HepG2 (cell line): ENCODE measurements around the gene DLX5. TPM values are rescaled to one million over a fixed set of nuclear protein-coding genes. Genes with fewer than 3 reads are reported as not detected.

ENCODE experiments used
- DPF2 ChIP-seq: sonication (generic); formaldehyde crosslinking; IDR thresholded peaks from 2 replicates; pipeline ENCODE4 v1.4.0; 2020; ENCODE audit warnings: mild to moderate bottlenecking, low read depth, missing genetic modification reagents, borderline replicate concordance
- ELF4 ChIP-seq: sonication (generic); formaldehyde crosslinking; IDR thresholded peaks from 2 replicates; pipeline ENCODE4 v1.5.0; 2020; ENCODE audit warnings: missing genetic modification reagents, mild to moderate bottlenecking, moderate library complexity, borderline replicate concordance
- GPN1 ChIP-seq: sonication (generic); formaldehyde crosslinking; IDR thresholded peaks from 2 replicates; pipeline ENCODE4 v1.5.1; 2020; ENCODE audit warnings: missing genetic modification reagents, borderline replicate concordance
- JUN ChIP-seq: sonication (generic); formaldehyde crosslinking; IDR thresholded peaks from 2 replicates; pipeline ENCODE4 v1.4.0; 2020; ENCODE audit warnings: mild to moderate bottlenecking, missing genetic modification reagents
- KMT2B ChIP-seq: IDR thresholded peaks from 2 replicates; pipeline ENCODE4 v1.6.1; 2016; ENCODE audit warnings: missing genetic modification reagents, missing compliant biosample characterization
- NFYC ChIP-seq: IDR thresholded peaks from 2 replicates; pipeline ENCODE4 v1.6.1; 2016; ENCODE audit warnings: missing genetic modification reagents, missing compliant biosample characterization
- SMARCC2 ChIP-seq: fragments of 450-650 bp; IDR thresholded peaks from 2 replicates; pipeline ENCODE4 v1.6.1; 2017; ENCODE audit warnings: antibody characterized with exemption, mild to moderate bottlenecking
- SP1 ChIP-seq, 2 experiments: fragments of 450-650 bp in 1 of 2; sonication (generic) in 1 of 2; formaldehyde crosslinking in 1 of 2; IDR thresholded peaks; 2 replicates each; pipeline versions ENCODE4 v1.4.0 to v1.6.1; 2016 to 2020; ENCODE audit warnings: missing genetic modification reagents in 1 of 2
- SUZ12 ChIP-seq: fragments of 150-350 bp; IDR thresholded peaks from 2 replicates; pipeline ENCODE4 v1.6.1; 2014; ENCODE audit warnings: low read depth, low read length
- ZNF225 ChIP-seq: sonication (generic); formaldehyde crosslinking; IDR thresholded peaks from 2 replicates; pipeline ENCODE4 v1.4.0; 2020; ENCODE audit warnings: mild to moderate bottlenecking, missing genetic modification reagents
- ZNF333 ChIP-seq: sonication (generic); formaldehyde crosslinking; IDR thresholded peaks from 2 replicates; pipeline ENCODE4 v1.4.0; 2020; ENCODE audit warnings: mild to moderate bottlenecking, missing genetic modification reagents, borderline replicate concordance
- ZNF33B ChIP-seq: sonication (generic); formaldehyde crosslinking; IDR thresholded peaks from 2 replicates; pipeline ENCODE4 v1.5.1; 2020; ENCODE audit warnings: mild to moderate bottlenecking, missing genetic modification reagents
- polyA plus RNA-seq, 8 experiments: library from polyadenylated mRNA; depleted of rRNA in 3 of 8; stranded (reverse) in 7 of 8; unstranded in 1 of 8; fragments of >200 nt; fragmentation: Illumina TruSeq in 4 of 8; extraction: Trizol in 4 of 8; gene quantifications; 2 replicates each; pipeline versions ENCODE4 v1.2.1 to v1.2.3, GENCODE V29; 2011 to 2016; ENCODE audit warnings: low read depth in 4 of 8, missing spikeins in 1 of 8, mixed read lengths in 1 of 8; ENCODE audit not compliant: insufficient read depth in 1 of 8
- total RNA-seq, 5 experiments: library from RNA; depleted of rRNA; stranded (reverse); fragments of >200 nt; fragmentation: Illumina TruSeq; extraction: Trizol; gene quantifications; 2 replicates each; pipeline ENCODE4 v1.2.3, GENCODE V29; 2016; ENCODE audit warnings: low read depth in 1 of 5
- TF ChIP-seq, protein P1 (sequence below): fragments of 450-650 bp; IDR thresholded peaks from 2 replicates; pipeline ENCODE4 v1.6.1; 2016
- TF ChIP-seq, protein P2 (sequence below): sonication (generic); formaldehyde crosslinking; IDR thresholded peaks from 2 replicates; pipeline ENCODE4 v1.4.0; 2020; ENCODE audit warnings: mild to moderate bottlenecking, low read depth, missing genetic modification reagents
- TF ChIP-seq, protein P3 (sequence below): sonication (generic); formaldehyde crosslinking; conservative IDR thresholded peaks from 2 replicates; pipeline ENCODE4 v1.4.0; 2020; ENCODE audit warnings: mild to moderate bottlenecking, missing genetic modification reagents, moderate library complexity
- TF ChIP-seq, protein P4 (sequence below), 2 experiments: sonication (generic) in 1 of 2; formaldehyde crosslinking in 1 of 2; IDR thresholded peaks; 2 replicates each; pipeline versions ENCODE4 v1.6.1 to v1.9.0; 2014 to 2022; ENCODE audit warnings: antibody characterized with exemption in 1 of 2, borderline replicate concordance in 1 of 2, inconsistent platforms in 1 of 2, low read depth in 1 of 2, missing genetic modification reagents in 1 of 2

DLX5 gene
- total and polyA plus RNA-seq, 2 of the 13 experiments (the other 11 are each of a cell fraction or from before 2014, with no cell fraction given): not detected

DNA sequence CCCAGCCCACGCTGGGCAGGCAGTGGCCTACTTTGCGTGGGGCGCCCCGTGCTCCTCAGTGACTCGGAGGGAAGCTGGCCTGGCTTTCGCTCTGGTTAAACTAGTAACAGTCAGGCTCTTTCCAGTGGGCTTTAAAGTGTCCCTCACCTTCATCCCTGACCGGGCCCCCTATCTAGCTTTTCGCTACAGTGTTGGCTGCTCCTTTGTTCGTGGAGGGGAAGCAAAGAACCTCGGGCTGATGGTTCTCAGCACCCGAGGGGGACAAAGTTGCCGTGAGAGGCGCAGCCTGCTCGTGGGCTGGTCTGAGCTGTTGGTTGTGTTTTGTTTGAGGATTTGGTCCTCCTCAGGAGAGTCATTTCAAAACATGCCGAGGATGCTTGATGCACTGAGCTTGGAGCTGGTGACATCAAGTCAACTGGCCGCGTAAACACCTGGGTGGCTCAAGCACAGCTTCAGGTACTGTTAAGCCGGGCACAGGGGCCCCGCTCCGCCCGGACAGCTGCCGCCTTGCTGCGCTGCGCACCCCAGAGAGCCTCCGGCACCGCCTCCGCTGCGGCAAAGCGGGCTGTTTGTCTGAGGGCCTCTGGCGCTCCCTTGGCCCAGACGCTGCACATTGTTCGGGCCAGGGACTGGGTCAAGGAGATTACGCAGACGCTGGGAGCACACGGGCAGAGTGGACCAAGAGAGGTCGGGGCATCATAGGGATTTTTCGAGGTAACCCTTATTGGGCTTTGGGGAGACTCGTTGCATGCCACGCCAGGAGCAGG lies 17.6 kb downstream of the DLX5 start (continued):
- no peak for TF ChIP-seq ELF4
- TF ChIP-seq, protein P1, sequence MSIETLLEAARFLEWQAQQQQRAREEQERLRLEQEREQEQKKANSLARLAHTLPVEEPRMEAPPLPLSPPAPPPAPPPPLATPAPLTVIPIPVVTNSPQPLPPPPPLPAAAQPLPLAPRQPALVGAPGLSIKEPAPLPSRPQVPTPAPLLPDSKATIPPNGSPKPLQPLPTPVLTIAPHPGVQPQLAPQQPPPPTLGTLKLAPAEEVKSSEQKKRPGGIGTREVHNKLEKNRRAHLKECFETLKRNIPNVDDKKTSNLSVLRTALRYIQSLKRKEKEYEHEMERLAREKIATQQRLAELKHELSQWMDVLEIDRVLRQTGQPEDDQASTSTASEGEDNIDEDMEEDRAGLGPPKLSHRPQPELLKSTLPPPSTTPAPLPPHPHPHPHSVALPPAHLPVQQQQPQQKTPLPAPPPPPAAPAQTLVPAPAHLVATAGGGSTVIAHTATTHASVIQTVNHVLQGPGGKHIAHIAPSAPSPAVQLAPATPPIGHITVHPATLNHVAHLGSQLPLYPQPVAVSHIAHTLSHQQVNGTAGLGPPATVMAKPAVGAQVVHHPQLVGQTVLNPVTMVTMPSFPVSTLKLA: no peak
- TF ChIP-seq, protein P2, sequence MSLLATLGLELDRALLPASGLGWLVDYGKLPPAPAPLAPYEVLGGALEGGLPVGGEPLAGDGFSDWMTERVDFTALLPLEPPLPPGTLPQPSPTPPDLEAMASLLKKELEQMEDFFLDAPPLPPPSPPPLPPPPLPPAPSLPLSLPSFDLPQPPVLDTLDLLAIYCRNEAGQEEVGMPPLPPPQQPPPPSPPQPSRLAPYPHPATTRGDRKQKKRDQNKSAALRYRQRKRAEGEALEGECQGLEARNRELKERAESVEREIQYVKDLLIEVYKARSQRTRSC (CRISPR knock-in tag): no peak
- TF ChIP-seq NFYC (CRISPR knock-in tag): no peak
- TF ChIP-seq KMT2B (CRISPR knock-in tag): no peak
- no peak for TF ChIP-seq SP1 (IDR thresholded peaks at IDR 0.05)
- TF ChIP-seq SP1 (CRISPR knock-in tag; IDR thresholded peaks at IDR 0.05): no peak
- TF ChIP-seq GPN1 (CRISPR knock-in tag): no peak
- TF ChIP-seq ZNF333 (CRISPR knock-in tag): no peak
- no peak for TF ChIP-seq DPF2 (CRISPR knock-in tag)
- TF ChIP-seq, protein P3, sequence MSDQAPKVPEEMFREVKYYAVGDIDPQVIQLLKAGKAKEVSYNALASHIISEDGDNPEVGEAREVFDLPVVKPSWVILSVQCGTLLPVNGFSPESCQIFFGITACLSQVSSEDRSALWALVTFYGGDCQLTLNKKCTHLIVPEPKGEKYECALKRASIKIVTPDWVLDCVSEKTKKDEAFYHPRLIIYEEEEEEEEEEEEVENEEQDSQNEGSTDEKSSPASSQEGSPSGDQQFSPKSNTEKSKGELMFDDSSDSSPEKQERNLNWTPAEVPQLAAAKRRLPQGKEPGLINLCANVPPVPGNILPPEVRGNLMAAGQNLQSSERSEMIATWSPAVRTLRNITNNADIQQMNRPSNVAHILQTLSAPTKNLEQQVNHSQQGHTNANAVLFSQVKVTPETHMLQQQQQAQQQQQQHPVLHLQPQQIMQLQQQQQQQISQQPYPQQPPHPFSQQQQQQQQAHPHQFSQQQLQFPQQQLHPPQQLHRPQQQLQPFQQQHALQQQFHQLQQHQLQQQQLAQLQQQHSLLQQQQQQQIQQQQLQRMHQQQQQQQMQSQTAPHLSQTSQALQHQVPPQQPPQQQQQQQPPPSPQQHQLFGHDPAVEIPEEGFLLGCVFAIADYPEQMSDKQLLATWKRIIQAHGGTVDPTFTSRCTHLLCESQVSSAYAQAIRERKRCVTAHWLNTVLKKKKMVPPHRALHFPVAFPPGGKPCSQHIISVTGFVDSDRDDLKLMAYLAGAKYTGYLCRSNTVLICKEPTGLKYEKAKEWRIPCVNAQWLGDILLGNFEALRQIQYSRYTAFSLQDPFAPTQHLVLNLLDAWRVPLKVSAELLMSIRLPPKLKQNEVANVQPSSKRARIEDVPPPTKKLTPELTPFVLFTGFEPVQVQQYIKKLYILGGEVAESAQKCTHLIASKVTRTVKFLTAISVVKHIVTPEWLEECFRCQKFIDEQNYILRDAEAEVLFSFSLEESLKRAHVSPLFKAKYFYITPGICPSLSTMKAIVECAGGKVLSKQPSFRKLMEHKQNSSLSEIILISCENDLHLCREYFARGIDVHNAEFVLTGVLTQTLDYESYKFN (CRISPR knock-in tag): no peak
- 0 out of 2 replicates have a peak, but pooled peaks have one; percentile 30 for TF ChIP-seq ZNF33B (CRISPR knock-in tag)
- TF ChIP-seq SMARCC2: no peak
- no peak for TF ChIP-seq ZNF225 (CRISPR knock-in tag)
- no peak for TF ChIP-seq JUN (CRISPR knock-in tag)
- no peak for TF ChIP-seq SUZ12
- TF ChIP-seq, protein P4, sequence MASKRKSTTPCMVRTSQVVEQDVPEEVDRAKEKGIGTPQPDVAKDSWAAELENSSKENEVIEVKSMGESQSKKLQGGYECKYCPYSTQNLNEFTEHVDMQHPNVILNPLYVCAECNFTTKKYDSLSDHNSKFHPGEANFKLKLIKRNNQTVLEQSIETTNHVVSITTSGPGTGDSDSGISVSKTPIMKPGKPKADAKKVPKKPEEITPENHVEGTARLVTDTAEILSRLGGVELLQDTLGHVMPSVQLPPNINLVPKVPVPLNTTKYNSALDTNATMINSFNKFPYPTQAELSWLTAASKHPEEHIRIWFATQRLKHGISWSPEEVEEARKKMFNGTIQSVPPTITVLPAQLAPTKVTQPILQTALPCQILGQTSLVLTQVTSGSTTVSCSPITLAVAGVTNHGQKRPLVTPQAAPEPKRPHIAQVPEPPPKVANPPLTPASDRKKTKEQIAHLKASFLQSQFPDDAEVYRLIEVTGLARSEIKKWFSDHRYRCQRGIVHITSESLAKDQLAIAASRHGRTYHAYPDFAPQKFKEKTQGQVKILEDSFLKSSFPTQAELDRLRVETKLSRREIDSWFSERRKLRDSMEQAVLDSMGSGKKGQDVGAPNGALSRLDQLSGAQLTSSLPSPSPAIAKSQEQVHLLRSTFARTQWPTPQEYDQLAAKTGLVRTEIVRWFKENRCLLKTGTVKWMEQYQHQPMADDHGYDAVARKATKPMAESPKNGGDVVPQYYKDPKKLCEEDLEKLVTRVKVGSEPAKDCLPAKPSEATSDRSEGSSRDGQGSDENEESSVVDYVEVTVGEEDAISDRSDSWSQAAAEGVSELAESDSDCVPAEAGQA (IDR thresholded peaks at IDR 0.05; ENCODE audit: low read depth): no peak
- TF ChIP-seq, protein P4 (CRISPR knock-in tag; IDR thresholded peaks at IDR 0.05; ENCODE audit: borderline replicate concordance): no peak
